Neural progenitor cell (in vitro differentiated cells): ENCODE data around the gene PLXDC2. TPM values are rescaled to one million over a fixed set of nuclear protein-coding genes. Genes with fewer than 3 reads are reported as not detected.

ENCODE experiments used
- DNase-seq: peaks from one replicate; pipeline ENCODE4 v3.0.0-alpha.2; 2016; ENCODE audit warnings: low spot score
- H2AFZ ChIP-seq: fragments of 200-600 bp; sonication (generic); replicated peaks from 2 replicates; pipeline ENCODE4 v1.6.1; 2016; ENCODE audit warnings: antibody characterized with exemption
- H3F3A ChIP-seq: fragments of 200-600 bp; sonication (generic); 2 replicates; pipeline ENCODE4 v1.6.1; 2016; ENCODE audit warnings: antibody characterized with exemption, low read depth
- H3K27ac ChIP-seq: fragments of 200-600 bp; sonication (generic); 2 replicates; pipeline ENCODE4 v1.5.1; 2016; ENCODE audit warnings: mild to moderate bottlenecking
- H3K27me3 ChIP-seq: fragments of 200-600 bp; sonication (generic); 2 replicates; pipeline ENCODE4 v1.6.1; 2016; ENCODE audit warnings: mild to moderate bottlenecking, moderate library complexity
- H3K36me3 ChIP-seq: fragments of 200-600 bp; sonication (generic); 2 replicates; pipeline ENCODE4 v1.5.1; 2016
- H3K4me1 ChIP-seq: fragments of 200-600 bp; sonication (generic); 2 replicates; pipeline ENCODE4 v1.6.1; 2016; ENCODE audit warnings: mixed run types
- H3K4me2 ChIP-seq: fragments of 200-600 bp; sonication (generic); 2 replicates; pipeline ENCODE4 v1.6.1; 2016
- H3K4me3 ChIP-seq: fragments of 200-600 bp; sonication (generic); 2 replicates; pipeline ENCODE4 v1.5.1; 2016
- H3K79me2 ChIP-seq: fragments of 200-600 bp; sonication (generic); 2 replicates; pipeline ENCODE4 v1.6.1; 2016; ENCODE audit warnings: low read depth
- H3K9ac ChIP-seq: fragments of 200-600 bp; sonication (generic); 2 replicates; pipeline ENCODE4 v1.6.1; 2016
- H3K9me3 ChIP-seq: fragments of 200-600 bp; sonication (generic); 2 replicates; pipeline ENCODE4 v1.5.1; 2016; ENCODE audit warnings: low read depth
- H4K20me1 ChIP-seq: fragments of 200-600 bp; sonication (generic); 2 replicates; pipeline ENCODE4 v1.6.1; 2016; ENCODE audit warnings: low read depth
- H3K27ac Mint-ChIP-seq: 3 replicates; pipeline ENCODE4 v1.8.0; 2021; ENCODE audit warnings: mixed read lengths
- H3K27me3 Mint-ChIP-seq: 2 replicates; pipeline ENCODE4 v1.8.0; 2022; ENCODE audit warnings: low read depth, mild to moderate bottlenecking, inconsistent platforms, moderate library complexity, mixed read lengths; ENCODE audit not compliant: insufficient read depth
- H3K36me3 Mint-ChIP-seq: 3 replicates; pipeline ENCODE4 v1.8.0; 2021; ENCODE audit warnings: mixed read lengths
- H3K4me1 Mint-ChIP-seq: 3 replicates; pipeline ENCODE4 v1.8.0; 2021; ENCODE audit warnings: mixed read lengths
- H3K4me3 Mint-ChIP-seq: 3 replicates; pipeline ENCODE4 v1.8.0; 2021; ENCODE audit warnings: mild to moderate bottlenecking, moderate library complexity, mixed read lengths
- H3K9me3 Mint-ChIP-seq: 3 replicates; pipeline ENCODE4 v1.8.0; 2020; ENCODE audit warnings: mixed read lengths
- EZH2 ChIP-seq: fragments of 200-600 bp; sonication (generic); IDR thresholded peaks from 2 replicates; pipeline ENCODE4 v1.6.1; 2017; ENCODE audit warnings: antibody characterized with exemption, mild to moderate bottlenecking, moderate library complexity
- EZH2phosphoT487 ChIP-seq: fragments of 200-600 bp; sonication (generic); IDR thresholded peaks from 2 replicates; pipeline ENCODE4 v1.6.1; 2017; ENCODE audit warnings: antibody characterized with exemption
- total RNA-seq: library from RNA; depleted of rRNA; stranded (reverse); fragments of >200 nt; gene quantifications from 2 replicates; pipeline ENCODE4 v1.2.3, GENCODE V29; 2015; ENCODE audit warnings: low replicate concordance
- TF ChIP-seq, protein P1 (sequence below): fragments of 200-600 bp; sonication (generic); IDR thresholded peaks from 2 replicates; pipeline ENCODE4 v1.5.1; 2017; ENCODE audit warnings: antibody characterized with exemption, mild to moderate bottlenecking

The PLXDC2 gene
- total RNA-seq, 1 donor from 2014 or later: 44.2 TPM

DNA sequence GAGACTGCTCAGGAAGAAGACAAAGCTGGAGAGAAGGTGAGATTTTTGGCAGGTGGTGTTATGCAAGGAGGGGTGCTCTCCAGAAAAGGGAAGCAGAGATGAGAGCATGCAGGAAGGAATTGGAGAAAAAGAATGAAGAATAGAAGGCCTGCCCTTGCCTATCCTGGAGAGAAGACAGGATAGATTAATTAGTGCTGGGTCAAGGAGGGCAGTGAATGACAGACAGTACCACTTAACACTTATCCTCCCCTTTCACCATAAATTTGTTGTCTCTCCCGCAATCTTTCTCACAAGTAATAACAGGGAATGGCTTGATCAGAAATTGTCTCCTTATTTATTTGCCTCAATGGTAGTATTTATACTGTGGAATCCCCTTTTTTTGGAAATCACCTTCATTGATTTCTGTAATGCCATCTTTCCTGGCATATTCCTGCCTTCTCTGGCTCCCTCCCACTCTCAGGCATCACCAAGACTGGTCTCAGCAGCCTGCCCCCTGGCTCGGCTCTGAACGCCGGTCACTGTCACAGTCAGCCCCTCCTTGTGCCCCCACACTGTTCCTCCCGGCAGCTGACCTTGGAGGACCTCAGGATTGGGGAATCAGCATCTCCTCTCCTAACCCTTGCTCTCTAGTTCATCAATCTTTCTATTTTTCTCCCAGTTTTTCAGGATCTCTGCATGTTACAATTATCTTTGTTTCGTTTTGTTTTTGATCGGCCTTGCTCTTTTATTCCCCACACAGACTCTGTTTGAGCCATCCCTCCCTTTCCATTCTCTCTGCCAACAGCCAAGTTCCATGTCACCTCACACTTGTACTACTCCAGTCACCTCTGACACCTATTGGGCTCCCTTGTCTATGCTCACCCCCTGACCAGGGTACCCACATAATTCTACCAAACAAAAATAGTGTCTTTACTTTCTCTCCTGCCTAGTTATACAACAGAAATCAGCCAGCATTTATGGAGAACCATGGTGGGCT is 294.2 kb downstream of the PLXDC2 start:
- no peak overlapping the region for H2AFZ ChIP-seq
- no peak for DNase-seq
- Mint-ChIP-seq H3K9me3 (peaks cover 2% of the 10 kb centered on the region), H3K36me3 (peaks cover 18% of the 10 kb centered on the region), H3K4me1 (peaks cover 3% of the 10 kb centered on the region), H3K27ac (no peak overlapping the region), H3K4me3 (no peak overlapping the region), H3K27me3 (no peaks in the 10 kb centered on the region)
- no peaks in the 10 kb centered on the region for H3K27me3 ChIP-seq
- TF ChIP-seq, protein P1, sequence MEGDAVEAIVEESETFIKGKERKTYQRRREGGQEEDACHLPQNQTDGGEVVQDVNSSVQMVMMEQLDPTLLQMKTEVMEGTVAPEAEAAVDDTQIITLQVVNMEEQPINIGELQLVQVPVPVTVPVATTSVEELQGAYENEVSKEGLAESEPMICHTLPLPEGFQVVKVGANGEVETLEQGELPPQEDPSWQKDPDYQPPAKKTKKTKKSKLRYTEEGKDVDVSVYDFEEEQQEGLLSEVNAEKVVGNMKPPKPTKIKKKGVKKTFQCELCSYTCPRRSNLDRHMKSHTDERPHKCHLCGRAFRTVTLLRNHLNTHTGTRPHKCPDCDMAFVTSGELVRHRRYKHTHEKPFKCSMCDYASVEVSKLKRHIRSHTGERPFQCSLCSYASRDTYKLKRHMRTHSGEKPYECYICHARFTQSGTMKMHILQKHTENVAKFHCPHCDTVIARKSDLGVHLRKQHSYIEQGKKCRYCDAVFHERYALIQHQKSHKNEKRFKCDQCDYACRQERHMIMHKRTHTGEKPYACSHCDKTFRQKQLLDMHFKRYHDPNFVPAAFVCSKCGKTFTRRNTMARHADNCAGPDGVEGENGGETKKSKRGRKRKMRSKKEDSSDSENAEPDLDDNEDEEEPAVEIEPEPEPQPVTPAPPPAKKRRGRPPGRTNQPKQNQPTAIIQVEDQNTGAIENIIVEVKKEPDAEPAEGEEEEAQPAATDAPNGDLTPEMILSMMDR: no peak
- TF ChIP-seq EZH2 (no peak), EZH2phosphoT487 (no peak)
- H3F3A ChIP-seq: peaks cover 4% of the 10 kb centered on the region
- peaks cover 4% of the 10 kb centered on the region for H3K4me1 ChIP-seq
- H3K4me2 ChIP-seq: no peak overlapping the region
- H3K27ac ChIP-seq: no peak overlapping the region
- H3K9ac ChIP-seq: no peak overlapping the region
- no peaks in the 10 kb centered on the region for H3K79me2 ChIP-seq
- no peaks in the 10 kb centered on the region for H3K36me3 ChIP-seq
- no peaks in the 10 kb centered on the region for H4K20me1 ChIP-seq
- no peaks in the 10 kb centered on the region for H3K9me3 ChIP-seq
- no peak overlapping the region for H3K4me3 ChIP-seq

DNA sequence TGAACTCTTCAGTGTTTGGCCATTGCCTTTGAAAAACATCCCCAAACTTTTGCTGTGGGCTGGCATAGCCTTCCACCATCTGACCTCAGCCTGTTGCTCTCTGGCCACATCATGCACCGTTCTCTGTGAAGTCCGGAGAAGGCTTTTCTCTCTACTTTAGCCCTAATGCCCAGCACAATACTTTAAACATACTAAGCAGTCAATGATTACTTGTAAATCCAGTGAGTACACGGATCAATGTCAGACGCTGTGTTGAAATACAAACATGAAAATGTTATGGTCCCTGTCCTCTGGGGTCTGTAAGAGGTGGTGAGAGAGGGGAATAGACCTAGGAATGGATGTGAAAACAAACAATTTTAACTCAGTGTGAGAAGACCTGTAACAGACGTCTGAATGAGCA is 297.9 kb downstream of the PLXDC2 start:
- Mint-ChIP-seq H3K27me3 (no peaks in the 10 kb centered on the region), H3K4me1 (peaks cover 7% of the 10 kb centered on the region), H3K27ac (no peak overlapping the region), H3K9me3 (peaks cover 2% of the 10 kb centered on the region), H3K4me3 (no peak overlapping the region), H3K36me3 (peaks cover 19% of the 10 kb centered on the region)
- Histone ChIP-seq H3F3A (peaks cover 11% of the 10 kb centered on the region), H3K4me2 (no peak overlapping the region), H3K4me1 (peaks cover 24% of the 10 kb centered on the region), H3K9ac (no peak overlapping the region), H3K27ac (no peak overlapping the region), H3K9me3 (no peaks in the 10 kb centered on the region), H3K79me2 (peaks cover 4% of the 10 kb centered on the region), H2AFZ (no peak overlapping the region), H3K27me3 (no peaks in the 10 kb centered on the region), H3K36me3 (no peaks in the 10 kb centered on the region), H3K4me3 (no peak overlapping the region), H4K20me1 (no peaks in the 10 kb centered on the region)
- TF ChIP-seq EZH2phosphoT487: no peak
- no peak for TF ChIP-seq EZH2
- TF ChIP-seq, protein P1: no peak
- DNase-seq: no peak

DNA sequence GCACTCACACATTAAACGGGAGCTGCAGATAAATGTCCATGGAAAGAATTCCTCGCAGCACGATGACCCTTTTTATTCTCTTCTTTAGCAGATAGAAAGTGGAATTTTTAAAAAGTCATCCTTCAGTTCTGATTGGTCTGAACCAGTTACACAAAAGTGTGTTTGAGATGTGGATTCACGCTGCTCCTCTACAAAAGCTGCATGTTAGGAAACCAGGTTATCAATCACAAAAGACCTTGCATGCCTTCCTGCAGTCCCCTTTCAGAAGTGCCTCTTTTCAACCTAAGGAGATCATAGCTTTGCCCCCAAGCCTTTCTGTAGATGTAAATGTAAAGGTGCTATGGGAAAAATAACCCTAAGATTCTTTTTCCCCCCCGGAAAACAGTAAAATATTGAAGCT is 299.7 kb downstream of the PLXDC2 start:
- Histone ChIP-seq H3K9me3 (no peaks in the 10 kb centered on the region), H4K20me1 (no peaks in the 10 kb centered on the region), H2AFZ (no peak overlapping the region), H3K36me3 (no peaks in the 10 kb centered on the region), H3K4me3 (no peak overlapping the region), H3K79me2 (peaks cover 4% of the 10 kb centered on the region), H3F3A (peaks cover 11% of the 10 kb centered on the region), H3K4me2 (peak overlapping the region; percentile 27), H3K27ac (no peak overlapping the region), H3K4me1 (peaks cover 25% of the 10 kb centered on the region), H3K27me3 (no peaks in the 10 kb centered on the region), H3K9ac (no peak overlapping the region)
- Mint-ChIP-seq H3K9me3 (peaks cover 2% of the 10 kb centered on the region), H3K27me3 (no peaks in the 10 kb centered on the region), H3K4me1 (peaks cover 7% of the 10 kb centered on the region), H3K4me3 (no peak overlapping the region), H3K27ac (no peak overlapping the region), H3K36me3 (peaks cover 19% of the 10 kb centered on the region)
- peak; percentile 28 for DNase-seq
- no peak for TF ChIP-seq EZH2

DNA sequence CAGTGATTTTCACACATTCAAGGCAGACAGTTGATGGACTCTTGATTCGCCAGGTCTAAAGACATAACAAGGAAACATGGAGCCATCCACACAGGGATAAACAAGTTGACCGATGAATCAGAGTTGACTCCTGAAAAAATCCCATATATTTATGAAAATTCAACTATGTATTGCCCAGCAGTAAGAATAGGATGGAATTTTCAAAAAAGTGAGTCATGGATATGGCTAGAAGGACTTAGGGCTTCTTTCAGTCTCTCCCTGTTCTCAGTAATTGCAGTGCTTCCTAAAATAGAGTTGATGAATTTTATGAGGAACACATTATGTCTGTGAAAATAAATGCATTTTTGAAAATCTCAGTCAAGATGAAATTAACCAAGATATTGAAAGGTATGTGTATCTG is 301.2 kb downstream of the PLXDC2 start:
- Histone ChIP-seq H2AFZ (no peak overlapping the region), H3K36me3 (no peaks in the 10 kb centered on the region), H3F3A (peaks cover 11% of the 10 kb centered on the region), H4K20me1 (no peaks in the 10 kb centered on the region), H3K79me2 (peaks cover 4% of the 10 kb centered on the region), H3K4me1 (peaks cover 25% of the 10 kb centered on the region), H3K4me2 (no peak overlapping the region), H3K4me3 (no peak overlapping the region), H3K9me3 (no peaks in the 10 kb centered on the region), H3K27me3 (no peaks in the 10 kb centered on the region), H3K27ac (no peak overlapping the region), H3K9ac (no peak overlapping the region)
- DNase-seq: no peak
- Mint-ChIP-seq H3K4me3 (no peak overlapping the region), H3K36me3 (peaks cover 15% of the 10 kb centered on the region), H3K9me3 (no peaks in the 10 kb centered on the region), H3K27ac (no peak overlapping the region), H3K27me3 (no peaks in the 10 kb centered on the region), H3K4me1 (peaks cover 7% of the 10 kb centered on the region)
- TF ChIP-seq, protein P1: no peak
- no peak for TF ChIP-seq EZH2
- no peak for TF ChIP-seq EZH2phosphoT487
